Amniotic stem cell (primary cell): Measurements from ENCODE around the gene FAM151A.

Source experiments
- DNase-seq: peaks from one replicate; lab custom pipeline; 2025; lab: John Stamatoyannopoulos, UW

FAM151A gene

DNA sequence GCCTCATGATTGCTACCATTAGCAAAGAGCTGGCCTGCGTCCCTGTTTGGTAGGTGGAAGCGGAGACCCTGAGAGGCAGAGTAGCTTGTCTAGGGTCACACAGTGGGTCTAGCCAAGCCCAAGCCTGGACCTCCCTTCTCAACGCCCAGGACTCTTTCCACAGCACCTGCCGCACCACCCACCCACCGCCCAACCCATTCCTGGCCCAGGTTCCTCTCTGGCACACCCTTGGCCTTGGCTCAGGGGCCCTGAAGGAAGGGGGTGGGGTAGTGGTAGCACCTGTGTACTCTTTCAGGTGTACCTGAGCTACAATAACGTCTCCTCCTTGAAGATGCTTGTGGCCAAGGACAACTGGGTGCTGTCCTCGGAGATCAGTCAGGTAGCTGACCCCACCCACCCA lies 19.3 kb downstream of the FAM151A start:
- no peak for DNase-seq

DNA sequence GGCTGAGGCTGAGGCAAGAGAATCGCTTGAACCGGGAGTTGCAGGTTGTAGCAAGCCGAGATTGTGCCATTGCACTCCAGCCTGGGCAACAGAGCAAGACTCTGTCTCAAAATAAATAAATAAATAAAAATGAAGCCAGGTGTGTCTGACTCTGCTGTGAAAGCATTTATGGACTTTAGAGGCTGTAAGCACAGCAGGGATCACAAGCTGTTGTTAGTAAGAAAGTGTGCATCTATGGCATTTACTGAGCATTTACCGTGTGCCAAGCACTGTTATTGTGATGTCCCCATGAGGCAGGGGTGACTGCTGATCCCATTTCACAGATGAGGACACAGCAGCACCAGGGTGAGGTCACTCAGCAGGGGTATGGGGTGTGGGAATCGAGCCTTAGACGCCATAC lies 20.1 kb downstream of the FAM151A start:
- DNase-seq, result no peak

DNA sequence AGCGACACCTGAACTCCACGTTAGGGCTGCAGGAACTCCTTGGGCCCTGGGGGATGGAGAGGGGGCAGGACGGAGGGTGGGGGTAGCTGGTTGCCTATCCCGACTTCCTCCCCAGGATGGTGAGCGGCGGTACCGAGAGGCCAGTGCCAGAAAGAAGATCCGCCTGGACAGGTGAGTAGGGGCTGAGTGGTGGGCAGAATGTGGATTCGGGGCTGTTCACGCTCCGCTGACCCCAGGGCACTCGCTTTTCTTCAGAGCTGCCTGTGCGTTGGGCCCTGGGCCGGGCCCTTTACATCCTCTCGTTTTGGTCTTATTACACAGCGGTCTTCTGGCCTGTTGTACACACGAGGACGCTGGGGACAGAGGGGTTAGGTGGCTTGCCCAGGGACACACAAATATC lies 20.8 kb downstream of the FAM151A start:
- DNase-seq, result no peak

DNA sequence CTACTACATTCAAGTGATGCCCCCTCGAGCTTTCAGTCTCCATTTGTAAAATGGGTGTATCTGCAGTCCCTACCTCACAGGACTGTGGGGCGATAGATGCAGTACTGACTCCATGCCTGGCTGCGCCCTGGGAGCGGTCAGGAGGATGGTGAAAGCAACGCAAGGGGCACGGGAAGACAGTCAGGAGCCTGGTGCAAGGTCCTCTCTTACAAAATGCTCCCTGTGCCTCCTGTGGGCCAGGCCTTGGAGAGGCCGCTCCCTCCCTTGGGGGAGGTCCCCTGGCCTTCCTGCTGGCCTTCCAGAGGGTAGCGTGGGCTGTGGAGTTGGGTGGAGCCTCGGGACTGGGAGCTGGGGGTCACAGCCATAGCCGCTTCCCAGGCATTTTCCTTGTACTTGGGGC lies 21.6 kb downstream of the FAM151A start:
- no peak for DNase-seq

DNA sequence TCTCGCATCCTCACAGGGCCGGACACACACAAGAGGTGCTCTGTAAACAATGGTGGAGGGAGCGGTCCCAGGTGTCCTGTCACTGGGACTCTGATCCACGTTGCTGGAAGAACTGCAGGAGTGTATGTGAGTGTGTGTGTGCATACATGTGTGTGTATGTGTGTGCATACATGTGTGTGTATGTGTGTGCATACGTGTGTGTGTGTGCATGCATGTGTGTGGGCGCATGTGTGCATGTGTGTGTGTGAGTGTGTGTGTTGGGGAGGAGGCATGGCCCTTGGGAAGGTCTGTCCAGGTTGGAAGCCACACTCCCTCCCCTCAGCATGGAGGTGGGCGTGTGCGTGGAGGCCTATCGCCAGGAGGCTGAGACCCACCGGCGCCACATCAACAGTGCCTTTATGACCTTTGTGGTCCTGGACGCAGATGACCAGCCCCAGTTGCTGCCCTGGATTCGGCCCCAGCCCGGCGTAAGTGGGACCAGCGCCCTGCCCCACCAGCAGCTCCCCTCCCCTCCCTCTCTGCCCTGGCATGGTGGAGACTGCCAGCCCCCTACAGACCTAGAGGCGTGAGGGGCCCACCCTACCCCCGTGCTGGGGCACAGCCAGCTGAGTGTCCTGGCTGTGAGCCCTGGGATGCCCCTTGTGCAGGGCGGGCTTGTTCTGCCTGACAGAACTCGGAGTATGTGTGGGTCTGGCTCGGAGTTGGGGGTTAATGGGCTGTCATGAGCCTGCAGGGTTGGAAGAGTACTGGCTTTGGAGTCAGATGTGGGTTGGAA lies 22.2 kb downstream of the FAM151A start:
- no peak for DNase-seq

DNA sequence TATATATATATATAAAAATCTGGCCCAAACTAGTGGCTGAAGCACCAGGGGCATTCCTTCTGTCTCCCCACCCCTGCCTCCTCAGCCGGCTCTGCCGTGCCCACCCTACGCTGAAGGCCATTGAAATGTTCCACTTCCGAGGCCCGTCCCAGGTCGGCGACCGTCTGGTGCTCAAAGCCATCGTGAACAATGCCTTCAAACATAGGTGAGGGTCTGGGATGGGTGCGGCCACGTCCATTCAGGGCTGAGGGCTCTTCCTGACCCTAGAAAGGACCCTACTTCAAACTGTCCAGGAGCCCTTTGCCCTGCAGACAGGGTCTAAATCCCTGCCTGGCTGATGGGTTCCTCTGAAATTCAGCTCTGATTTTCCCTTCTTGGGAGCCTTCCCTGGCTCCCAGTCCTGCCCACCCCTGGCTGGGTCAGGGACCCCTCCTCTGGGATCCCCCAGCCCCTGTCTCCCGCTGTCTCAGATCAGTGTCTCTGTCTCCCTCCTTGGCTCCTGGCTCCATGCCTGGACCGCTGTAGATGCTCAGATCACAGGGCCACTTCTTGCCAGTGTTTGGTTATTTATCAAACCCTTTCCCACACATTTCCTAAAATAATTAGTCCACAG lies 24.0 kb downstream of the FAM151A start:
- no peak for DNase-seq

DNA sequence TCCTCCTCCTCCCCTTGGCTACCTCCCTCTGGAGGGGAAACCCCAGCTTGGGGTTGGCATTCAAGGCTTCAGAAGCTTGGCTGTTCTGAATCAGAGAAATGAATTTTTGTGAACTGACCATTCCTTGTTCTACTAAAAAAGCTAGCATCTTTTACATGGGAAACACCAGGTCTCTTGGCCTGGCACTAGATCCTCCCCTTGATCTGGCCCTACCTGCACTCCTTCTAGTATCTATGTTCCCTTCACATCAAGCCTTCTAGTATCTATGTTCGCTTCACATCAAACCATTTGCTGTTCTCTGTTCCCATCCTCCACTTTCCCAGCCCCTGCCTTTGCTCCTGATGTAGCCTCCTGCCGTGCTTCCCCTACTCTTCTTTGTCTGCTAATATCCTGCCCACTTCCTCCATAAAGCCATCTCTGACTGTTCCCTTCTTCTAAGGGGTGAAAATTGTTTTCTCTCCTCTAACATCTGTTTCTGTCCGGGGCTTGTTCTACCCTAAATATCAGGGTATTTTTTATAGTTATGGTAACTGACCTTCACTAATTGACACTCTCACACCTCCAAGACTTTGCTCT lies 25.8 kb downstream of the FAM151A start:
- no peak for DNase-seq

DNA sequence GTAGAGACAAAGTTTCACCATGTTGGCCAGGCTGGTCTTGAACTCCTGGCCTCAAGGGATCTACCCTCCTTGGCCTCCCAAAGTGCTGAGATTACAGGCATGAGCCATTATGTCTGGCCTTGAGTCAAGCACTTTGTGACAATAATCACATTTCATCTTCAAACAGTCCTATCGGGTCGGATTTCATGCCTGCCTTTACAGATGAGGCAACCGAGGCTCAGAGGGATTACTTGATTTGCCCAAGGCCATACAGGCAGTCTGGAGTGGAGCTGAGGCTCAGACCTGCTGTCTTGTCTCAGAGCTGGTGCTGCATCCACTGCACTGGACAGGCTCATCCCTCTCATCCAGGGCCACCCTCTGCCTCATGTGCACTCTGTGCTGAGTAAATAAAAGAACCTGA lies 26.6 kb downstream of the FAM151A start:
- DNase-seq, result no peak

DNA sequence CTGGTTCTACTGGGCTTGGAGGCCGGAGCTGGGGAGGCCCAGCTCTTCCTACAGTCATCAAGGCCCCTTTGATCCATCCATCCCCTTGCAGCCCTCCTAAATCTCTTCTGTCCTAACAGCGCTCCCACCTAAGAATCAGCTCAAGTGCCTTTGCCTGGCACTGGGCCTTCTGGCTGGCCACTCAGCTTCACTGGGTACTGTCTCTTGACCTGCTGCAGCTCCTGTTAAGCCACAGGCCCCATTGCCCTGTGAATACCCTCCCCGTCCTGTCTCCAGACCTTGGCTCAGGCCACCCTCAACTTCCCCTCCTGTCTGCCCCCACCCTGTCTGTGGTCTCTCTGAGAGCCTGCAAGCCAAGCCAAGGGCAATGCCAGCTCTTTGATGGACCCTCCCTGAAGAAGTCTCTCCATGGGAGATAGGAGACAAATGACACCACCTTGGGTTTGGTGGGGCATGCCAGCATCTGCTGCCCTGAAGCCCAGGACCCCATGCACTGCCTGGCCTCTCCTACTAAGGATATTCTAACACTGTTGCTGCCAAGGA lies 27.3 kb downstream of the FAM151A start:
- DNase-seq, result no peak

DNA sequence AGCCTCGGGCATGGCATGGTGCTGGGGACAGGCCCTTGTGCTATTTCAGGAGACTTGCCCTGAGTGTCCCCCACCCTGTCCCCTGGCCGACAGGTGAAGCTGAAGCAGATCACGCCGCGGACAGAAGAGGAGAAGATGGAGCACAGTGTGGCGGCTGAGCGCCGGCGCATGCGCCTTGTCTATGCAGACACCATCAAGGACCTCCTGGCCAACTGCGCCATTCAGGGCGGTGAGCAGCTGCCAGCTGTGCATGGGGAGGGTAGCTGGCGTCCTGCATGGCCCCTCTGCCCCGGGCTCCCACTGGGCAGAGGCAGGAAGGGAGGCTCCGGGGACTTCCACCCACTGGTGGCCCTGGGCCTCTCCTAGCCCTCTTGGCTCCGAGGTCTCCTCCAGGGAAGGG lies 28.9 kb downstream of the FAM151A start:
- DNase-seq, result no peak

DNA sequence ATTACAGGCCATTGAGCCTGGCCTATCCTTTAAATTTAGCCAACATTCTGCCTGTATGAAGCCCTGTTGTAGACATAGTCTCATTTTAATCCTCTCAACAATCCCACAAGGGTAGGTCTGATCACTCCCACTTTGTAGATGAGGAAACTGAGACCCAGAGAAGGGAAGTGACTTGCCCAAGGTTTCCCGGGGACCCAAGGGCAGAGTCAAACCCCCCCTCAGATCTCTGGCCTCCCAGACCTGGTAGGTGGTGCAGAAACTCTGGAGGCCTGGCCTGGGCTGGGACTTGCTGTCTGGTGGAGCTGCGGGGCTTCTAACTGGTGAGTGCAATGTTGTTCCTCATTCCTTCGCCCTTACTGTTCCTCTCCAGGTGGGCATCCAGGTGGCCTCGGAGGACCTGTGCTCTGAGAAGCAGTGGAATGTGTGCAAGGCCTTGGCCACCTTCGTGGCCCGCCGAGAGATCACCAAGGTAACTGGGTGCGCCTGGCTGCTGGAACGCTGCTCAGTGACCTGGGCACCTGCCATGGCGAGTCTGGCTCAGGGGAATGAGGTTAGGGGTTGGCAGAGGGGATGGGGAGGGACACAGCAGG lies 29.7 kb downstream of the FAM151A start:
- no peak for DNase-seq

DNA sequence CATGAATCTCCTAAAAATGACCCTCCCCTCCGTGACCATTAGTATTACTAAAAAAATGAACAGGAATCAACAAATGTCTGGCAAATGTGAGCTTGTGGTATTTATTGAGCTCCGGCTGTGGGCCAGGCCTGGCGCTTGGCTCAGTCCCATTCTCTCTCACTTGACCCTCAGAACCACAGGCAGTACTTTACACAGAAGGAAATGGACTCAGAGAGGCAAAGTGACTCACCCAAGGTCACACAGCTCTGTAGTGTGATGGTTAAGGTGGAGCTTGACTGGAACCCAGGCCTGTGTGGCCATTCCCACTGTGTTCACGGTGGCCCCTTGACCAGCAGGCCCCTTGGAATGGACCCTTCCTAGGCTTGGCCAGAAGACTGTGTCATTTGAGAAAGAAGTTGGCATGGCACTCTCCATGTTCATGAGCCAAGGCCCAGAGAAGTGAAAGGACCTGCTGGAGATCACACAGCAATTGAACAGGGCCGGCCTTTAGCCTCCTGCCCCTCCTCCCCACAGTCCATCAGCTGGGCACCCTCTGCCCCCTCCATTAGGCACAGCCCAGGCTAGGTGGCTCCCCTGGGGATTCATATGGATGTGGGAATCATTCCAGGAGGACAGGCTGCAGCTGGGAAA lies 32.1 kb downstream of the FAM151A start:
- no peak for DNase-seq

DNA sequence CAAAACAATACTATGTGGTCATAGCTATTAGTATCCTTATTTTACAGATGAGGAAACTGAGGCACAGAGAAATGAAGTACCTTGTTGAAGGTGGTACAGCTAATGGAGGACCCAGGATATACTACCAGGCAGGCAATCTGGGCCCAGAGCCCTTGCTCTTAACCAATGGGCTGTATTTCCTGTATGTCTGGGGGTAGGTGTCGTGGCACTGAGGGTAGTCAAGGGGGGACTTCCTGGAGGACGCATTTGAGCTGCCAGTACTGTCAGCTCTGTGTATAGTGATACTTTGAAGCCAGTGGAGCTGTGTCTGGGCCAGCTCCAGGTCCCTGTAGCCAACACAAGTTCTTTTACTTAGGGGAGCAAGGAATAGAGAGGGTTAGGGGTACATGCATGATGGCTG lies 34.9 kb downstream of the FAM151A start:
- DNase-seq, result no peak

DNA sequence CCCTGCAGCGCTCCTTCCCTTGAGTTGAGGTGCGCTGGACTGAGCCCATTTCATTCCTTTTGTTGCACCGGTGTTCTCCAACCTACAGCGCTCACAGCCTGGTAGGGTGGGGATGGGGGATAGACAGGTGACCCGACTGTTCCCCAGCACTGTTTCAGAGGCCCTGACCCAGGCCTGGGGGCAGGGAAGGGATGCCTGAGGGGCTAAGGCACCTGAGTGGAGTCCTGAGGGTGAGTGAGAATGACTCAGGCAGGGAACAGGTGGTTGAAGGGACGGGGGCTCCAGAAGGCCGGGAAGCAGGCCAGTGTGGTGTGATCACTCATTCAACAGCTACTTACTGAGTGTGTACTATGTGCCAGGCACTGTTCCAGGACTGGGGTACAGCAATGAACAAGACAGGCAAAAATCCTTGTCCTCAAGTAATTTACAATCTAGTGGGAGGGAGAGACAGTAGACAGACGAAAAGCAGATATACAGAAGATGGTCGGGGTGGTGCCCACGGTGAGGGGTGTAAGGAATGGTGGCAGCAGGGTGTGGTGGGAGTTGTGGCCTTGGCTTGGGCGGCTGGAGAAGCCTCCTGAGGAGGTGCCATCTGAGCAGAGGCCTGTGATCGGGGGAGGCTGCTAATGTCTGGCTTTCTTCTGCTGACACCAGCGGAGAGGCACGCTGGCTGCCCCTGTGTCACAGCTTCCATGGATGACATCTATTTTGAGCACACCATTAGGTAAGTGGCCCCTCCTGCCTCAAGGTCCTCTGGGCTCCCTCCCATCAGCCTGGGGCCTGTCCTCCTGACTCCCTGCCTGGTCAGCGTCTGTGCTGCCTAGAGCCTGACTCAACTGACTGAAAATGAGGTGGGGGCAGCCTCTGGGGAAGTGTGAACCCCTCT lies 37.9 kb downstream of the FAM151A start:
- DNase-seq, result no peak

DNA sequence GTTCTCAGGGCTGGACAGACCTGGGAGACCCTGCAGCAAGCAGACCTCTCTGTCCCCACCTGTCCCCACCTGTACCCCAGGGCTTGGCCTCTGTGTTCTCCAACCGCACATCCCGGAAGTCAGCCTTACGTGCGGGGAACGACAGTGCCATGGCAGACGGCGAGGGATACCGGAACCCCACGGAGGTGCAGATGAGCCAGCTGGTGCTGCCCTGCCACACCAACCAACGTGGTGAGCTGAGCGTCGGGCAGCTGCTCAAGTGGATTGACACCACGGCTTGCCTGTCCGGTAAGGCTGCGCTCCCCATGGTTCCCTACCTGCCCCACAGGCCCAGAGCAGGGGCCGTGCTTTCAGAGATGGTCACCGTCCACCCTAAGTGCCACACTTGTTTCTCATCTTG lies 38.8 kb downstream of the FAM151A start:
- no peak for DNase-seq

DNA sequence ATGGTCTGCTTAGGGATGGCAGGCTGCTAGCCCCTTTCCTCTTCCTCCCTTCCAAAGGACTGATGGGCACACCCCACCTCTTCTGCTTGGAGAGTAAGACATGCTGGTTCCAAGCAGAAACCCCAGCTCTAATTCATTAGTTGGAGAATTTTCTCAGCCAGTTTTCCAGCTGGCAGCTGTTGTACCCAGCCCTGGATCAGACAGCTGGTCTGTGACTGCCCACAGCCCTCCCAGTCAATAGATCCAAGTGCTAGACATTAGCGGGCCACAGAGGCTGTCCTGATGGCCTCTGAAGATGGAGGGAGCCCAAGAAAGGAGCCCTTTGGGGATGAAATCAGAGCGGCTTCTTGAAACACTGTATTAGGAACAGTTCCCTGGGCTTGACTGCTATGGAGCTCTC lies 39.5 kb downstream of the FAM151A start:
- DNase-seq, result no peak

DNA sequence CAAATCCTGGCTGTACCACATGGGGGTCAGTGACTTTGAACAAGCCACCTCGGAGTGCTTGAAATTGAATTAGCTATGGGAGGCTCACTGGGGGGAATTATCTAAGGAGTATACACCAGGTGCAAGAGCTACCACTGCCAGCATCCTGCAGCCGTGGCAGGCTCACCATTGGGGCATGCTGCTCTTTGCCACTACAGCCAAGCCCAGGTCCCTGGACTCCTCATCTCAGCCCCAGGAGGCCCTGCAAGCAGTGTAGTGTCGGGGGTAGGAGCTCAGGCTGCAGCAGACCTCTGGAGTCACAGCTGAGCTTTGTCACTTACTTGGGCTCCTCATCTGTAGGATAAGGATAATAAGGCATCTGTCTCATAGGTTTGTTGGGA lies 40.0 kb downstream of the FAM151A start:
- no peak for DNase-seq

DNA sequence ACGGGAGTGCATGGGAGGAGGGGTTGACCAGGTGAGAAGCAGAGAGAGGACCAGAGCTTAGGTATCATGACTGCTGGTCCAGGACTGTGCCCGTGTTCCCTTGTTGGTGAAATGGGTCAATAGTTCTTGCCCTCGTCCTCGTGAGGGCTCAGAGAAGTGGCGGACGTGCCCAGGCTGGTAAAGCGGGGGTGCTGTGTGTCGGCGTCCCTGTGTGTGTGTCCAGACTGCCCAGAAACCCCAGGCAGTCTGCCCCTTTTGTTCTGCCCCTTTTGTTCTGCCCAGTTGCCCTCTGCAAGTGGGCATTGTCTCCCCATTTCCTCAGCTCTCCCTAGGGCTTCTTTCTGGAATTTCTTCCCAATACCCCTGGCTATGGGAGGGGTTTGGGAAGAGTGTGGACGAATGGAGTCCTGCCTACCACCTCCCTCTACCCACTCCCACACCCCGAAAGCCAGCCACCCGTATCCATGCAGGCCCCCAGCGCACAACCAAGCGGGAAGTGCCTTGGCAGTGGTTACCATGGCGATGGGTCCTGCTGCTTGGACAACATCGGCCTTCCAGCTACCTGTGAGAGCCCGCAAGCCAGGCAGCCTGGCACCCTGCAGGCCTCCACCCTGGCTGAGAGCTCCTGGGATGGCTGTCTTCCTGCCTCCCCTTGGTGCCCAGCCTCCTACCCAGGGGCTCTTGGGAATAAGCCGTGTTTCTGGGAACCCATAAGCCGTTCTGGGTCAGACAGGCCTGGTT lies 40.6 kb downstream of the FAM151A start:
- DNase-seq, result no peak

DNA sequence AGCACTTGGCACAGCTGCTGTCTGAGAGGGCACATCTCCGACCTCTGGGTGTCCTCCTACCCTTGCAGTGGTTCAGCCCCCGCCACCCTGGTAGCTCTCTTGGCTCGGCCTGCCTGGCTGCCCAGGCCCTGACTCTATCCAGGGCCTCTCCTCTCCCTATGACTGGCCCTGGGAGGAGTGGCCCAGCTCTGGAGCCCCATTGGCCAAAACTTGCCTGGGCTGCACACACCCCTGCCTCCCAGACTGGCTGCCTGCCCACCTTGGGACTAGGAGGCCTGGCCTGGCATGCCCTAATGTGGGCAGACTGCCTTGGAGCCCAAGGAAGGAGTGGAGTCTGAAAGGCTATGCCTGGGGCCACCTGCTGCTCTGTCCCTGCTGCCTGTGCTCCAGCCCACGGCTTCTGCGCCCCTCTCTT lies 41.7 kb downstream of the FAM151A start:
- DNase-seq, result peak; percentile 14

DNA sequence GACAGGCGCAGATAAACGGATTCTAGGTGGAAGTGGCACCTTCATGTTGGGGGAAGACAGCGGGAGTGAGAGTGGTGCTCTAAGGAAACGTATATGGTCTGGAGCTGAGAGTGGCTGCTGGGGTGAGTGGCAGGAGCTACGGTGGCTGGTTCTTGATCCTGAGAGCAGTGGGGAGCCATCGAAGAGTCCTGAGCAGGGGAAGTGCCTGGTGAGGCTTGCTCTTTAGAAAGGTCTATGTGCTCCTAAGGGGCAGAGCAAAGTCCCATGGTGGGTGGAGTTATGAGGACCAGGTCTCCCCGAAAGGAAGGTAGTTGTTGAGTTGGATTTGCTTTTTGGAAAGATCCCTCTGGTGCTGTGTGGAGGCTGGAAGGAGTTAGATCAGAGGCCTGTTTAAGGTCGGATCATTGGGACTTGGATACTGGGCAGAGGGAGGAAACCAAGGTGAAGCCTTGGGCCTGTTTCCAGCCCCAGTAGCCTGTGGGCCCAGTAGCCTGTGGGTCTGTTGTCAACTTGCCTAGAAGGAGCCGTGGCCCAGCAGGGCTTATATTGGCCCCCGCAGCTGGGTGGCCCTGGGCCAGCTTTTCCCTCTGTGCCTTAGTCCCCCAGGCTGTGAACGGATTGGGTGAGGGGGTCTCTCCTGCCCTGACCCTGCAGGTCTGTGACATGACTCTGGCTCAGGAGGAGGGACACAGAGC lies 42.3 kb downstream of the FAM151A start:
- DNase-seq, result no peak
